Heart left ventricle (tissue), 13 donors: Measurements from ENCODE around the gene EPYC.

Source experiments
- POLR2A ChIP-seq, 2 donors: fragments of 450-650 bp; IDR thresholded peaks; one replicate each; pipeline ENCODE4 v1.6.1; 2017; ENCODE audit warnings: antibody characterized with exemption in 2 of 2, mild to moderate bottlenecking in 2 of 2, moderate library complexity in 2 of 2
- TF ChIP-seq, protein P1 (sequence below), 12 donors: fragments of 200-600 bp; sonication (generic) in 4 of 12; IDR thresholded peaks; one replicate each; pipeline versions ENCODE4 v1.5.0 to v1.8.0; 2018 to 2022; ENCODE audit warnings: antibody characterized with exemption in 12 of 12, mild to moderate bottlenecking in 5 of 12
- donor health status: ischemic (EF 13 %, LVEDD 7.1; RV severe dilation, severe dysfunction).
- donor health status: DM: no; HTN: yes; CAD: no.
- donor health status: DM: no; HTN: no; CAD: no.
- donor health status: ischemic (EF 25% LVEDD 6.9; RV normal size, moderate dysfunction).
- donor health status: ischemic (EF 25% LVEDD 5.7; RV mildly dilated, moderate dysfunction).
- donor health status: ischemic (EF 35%, LVEDD 5.7; RV mildly dilated, moderate dysfunction).
- donor health status: nonischemic (EF 11% LVEDD 7.7; RV severe dilation, severe dysfunction).
- donor health status: DM: yes; HTN: yes; CAD: no.
- donor health status: PGD.
- donor health status: ischemic (EF 29% LVEDD 5.4; RV normal size, mild dysfunction).
- donor health status: nonischemic (EF 23%, LVEDD 6.1; RV moderate dilation, normal function).

DNA sequence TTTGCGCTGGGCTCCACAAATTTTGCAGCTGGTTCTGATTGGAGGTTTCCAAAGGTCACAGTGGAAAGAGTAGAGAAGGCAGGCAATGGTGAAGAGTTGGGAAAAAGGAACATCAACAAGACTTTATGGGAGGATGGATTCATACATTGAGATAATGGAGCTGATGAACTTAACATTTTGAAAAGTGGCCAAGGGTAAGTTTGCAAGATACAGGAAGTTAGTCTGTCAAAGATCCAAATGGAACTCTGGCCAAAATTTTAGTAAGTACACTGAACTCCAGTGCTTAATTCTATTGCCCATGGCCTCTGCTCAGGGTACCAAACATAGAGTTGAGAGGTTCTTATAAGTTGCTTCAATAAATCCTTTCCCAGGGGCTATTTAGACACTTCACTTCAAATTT is 65.4 kb downstream of the EPYC start:
- TF ChIP-seq, protein P1, sequence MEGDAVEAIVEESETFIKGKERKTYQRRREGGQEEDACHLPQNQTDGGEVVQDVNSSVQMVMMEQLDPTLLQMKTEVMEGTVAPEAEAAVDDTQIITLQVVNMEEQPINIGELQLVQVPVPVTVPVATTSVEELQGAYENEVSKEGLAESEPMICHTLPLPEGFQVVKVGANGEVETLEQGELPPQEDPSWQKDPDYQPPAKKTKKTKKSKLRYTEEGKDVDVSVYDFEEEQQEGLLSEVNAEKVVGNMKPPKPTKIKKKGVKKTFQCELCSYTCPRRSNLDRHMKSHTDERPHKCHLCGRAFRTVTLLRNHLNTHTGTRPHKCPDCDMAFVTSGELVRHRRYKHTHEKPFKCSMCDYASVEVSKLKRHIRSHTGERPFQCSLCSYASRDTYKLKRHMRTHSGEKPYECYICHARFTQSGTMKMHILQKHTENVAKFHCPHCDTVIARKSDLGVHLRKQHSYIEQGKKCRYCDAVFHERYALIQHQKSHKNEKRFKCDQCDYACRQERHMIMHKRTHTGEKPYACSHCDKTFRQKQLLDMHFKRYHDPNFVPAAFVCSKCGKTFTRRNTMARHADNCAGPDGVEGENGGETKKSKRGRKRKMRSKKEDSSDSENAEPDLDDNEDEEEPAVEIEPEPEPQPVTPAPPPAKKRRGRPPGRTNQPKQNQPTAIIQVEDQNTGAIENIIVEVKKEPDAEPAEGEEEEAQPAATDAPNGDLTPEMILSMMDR (IDR thresholded peaks at IDR 0.05), result no peak
- no peak for TF ChIP-seq POLR2A (IDR thresholded peaks at IDR 0.05)
